HEK293 (cell line): ENCODE results near the gene NHLRC3.
A peak's percentile ranks its signal among the peaks of the same experiment; 100 is the strongest.

Experiments
- CTCF ChIA-PET: fragments of 350-600 bp; formaldehyde crosslinking; extraction: SDS; loops from one replicate; lab custom pipeline; 2021; ENCODE audit warnings: antibody characterized with exemption; lab: Yijun Ruan, JAX
- POLR2A ChIA-PET: fragments of 300-600 bp; formaldehyde crosslinking; extraction: SDS; loops from one replicate; lab custom pipeline; 2020; ENCODE audit warnings: antibody characterized with exemption, inconsistent platforms; lab: Yijun Ruan, JAX
- H3K27ac ChIP-seq: fragments of 200-500 bp; sonication (Bioruptor generic); 2 replicates; pipeline ENCODE4 v1.5.1; 2014; ENCODE audit warnings: low read depth, low read length, control low read depth, inconsistent platforms; ENCODE audit errors: extremely low read depth
- H3K36me3 ChIP-seq, 2 experiments: fragments of 200-500 bp in 1 of 2; sonication (Bioruptor generic) in 1 of 2; 1 replicate in 1 of 2; 2 replicates in 1 of 2; pipeline ENCODE4 v1.5.1; 2014 to 2017; ENCODE audit warnings: inconsistent platforms in 2 of 2, low read length in 2 of 2; ENCODE audit not compliant: control insufficient read depth in 2 of 2, insufficient read depth in 1 of 2
- H3K4me1 ChIP-seq: fragments of 200-500 bp; sonication (Bioruptor generic); 2 replicates; pipeline ENCODE4 v1.5.1; 2014; ENCODE audit warnings: mild to moderate bottlenecking, low read length, inconsistent platforms; ENCODE audit not compliant: control insufficient read depth, insufficient read depth
- H3K4me3 ChIP-seq: 2 replicates; pipeline ENCODE4 v1.5.1; 2011; ENCODE audit warnings: low read depth, mild to moderate bottlenecking, control low read depth, low read length, moderate library complexity
- H3K9me3 ChIP-seq: fragments of 200-500 bp; sonication (Bioruptor generic); 2 replicates; pipeline ENCODE4 v1.5.1; 2014; ENCODE audit warnings: low read depth, low read length, inconsistent platforms; ENCODE audit not compliant: control insufficient read depth, insufficient read depth
- GLIS1 ChIP-seq: fragments of 450-650 bp; formaldehyde crosslinking; IDR thresholded peaks from 2 replicates; pipeline ENCODE4 v1.5.1; 2016; ENCODE audit warnings: missing biosample characterization, missing genetic modification characterization
- HIC1 ChIP-seq: fragments of 450-650 bp; formaldehyde crosslinking; IDR thresholded peaks from 2 replicates; pipeline ENCODE4 v1.5.1; 2016; ENCODE audit warnings: missing biosample characterization, missing genetic modification characterization
- KLF7 ChIP-seq: fragments of 450-650 bp; formaldehyde crosslinking; IDR thresholded peaks from 2 replicates; pipeline ENCODE4 v1.5.1; 2016; ENCODE audit warnings: missing biosample characterization, missing genetic modification characterization, borderline replicate concordance
- MZF1 ChIP-seq: fragments of 450-650 bp; formaldehyde crosslinking; IDR thresholded peaks from 2 replicates; pipeline ENCODE4 v1.5.1; 2017; ENCODE audit warnings: missing biosample characterization, missing genetic modification characterization, borderline replicate concordance
- PRDM6 ChIP-seq: fragments of 450-650 bp; formaldehyde crosslinking; IDR thresholded peaks from 2 replicates; pipeline ENCODE4 v1.5.1; 2017; ENCODE audit warnings: missing biosample characterization, missing genetic modification characterization
- SALL2 ChIP-seq: fragments of 450-650 bp; formaldehyde crosslinking; IDR thresholded peaks from 2 replicates; pipeline ENCODE4 v1.5.0; 2017; ENCODE audit warnings: missing biosample characterization, mild to moderate bottlenecking, missing genetic modification characterization, borderline replicate concordance
- SETDB1 ChIP-seq: IDR thresholded peaks from one replicate; pipeline ENCODE4 v1.6.1; 2017; ENCODE audit warnings: mild to moderate bottlenecking, low read length, moderate library complexity, mixed read lengths; ENCODE audit not compliant: insufficient read length
- SP3 ChIP-seq: fragments of 450-650 bp; formaldehyde crosslinking; IDR thresholded peaks from 2 replicates; pipeline ENCODE4 v1.5.1; 2016; ENCODE audit warnings: missing biosample characterization, missing genetic modification characterization
- ZBTB17 ChIP-seq: fragments of 450-650 bp; formaldehyde crosslinking; IDR thresholded peaks from 2 replicates; pipeline ENCODE4 v1.5.1; 2016; ENCODE audit warnings: missing biosample characterization, missing genetic modification characterization
- ZBTB48 ChIP-seq: fragments of 450-650 bp; formaldehyde crosslinking; IDR thresholded peaks from 2 replicates; pipeline ENCODE4 v1.5.1; 2016; ENCODE audit warnings: missing biosample characterization, missing genetic modification characterization
- ZIC2 ChIP-seq: fragments of 450-650 bp; formaldehyde crosslinking; IDR thresholded peaks from 2 replicates; pipeline ENCODE4 v1.5.1; 2016; ENCODE audit warnings: missing biosample characterization, missing genetic modification characterization
- ZNF184 ChIP-seq: fragments of 450-650 bp; IDR thresholded peaks from 2 replicates; pipeline ENCODE4 v1.5.1; 2018; ENCODE audit warnings: missing biosample characterization, mild to moderate bottlenecking, missing genetic modification characterization
- ZNF211 ChIP-seq: fragments of 450-650 bp; formaldehyde crosslinking; IDR thresholded peaks from 2 replicates; pipeline ENCODE4 v1.5.1; 2016; ENCODE audit warnings: low read depth, missing biosample characterization, missing genetic modification characterization
- ZNF23 ChIP-seq: fragments of 450-650 bp; formaldehyde crosslinking; IDR thresholded peaks from 2 replicates; pipeline ENCODE4 v1.5.1; 2016; ENCODE audit warnings: missing biosample characterization, missing genetic modification characterization, borderline replicate concordance
- ZNF580 ChIP-seq: fragments of 450-650 bp; formaldehyde crosslinking; IDR thresholded peaks from 2 replicates; pipeline ENCODE4 v1.5.1; 2016; ENCODE audit warnings: missing biosample characterization, missing genetic modification characterization
- ZNF600 ChIP-seq: fragments of 450-650 bp; formaldehyde crosslinking; IDR thresholded peaks from 2 replicates; pipeline ENCODE4 v1.5.1; 2016; ENCODE audit warnings: missing biosample characterization, missing genetic modification characterization
- ZNF692 ChIP-seq: fragments of 450-650 bp; formaldehyde crosslinking; IDR thresholded peaks from 2 replicates; pipeline ENCODE4 v1.5.1; 2016; ENCODE audit warnings: missing biosample characterization, missing genetic modification characterization
- ZSCAN16 ChIP-seq: fragments of 450-650 bp; formaldehyde crosslinking; IDR thresholded peaks from 2 replicates; pipeline ENCODE4 v1.5.1; 2016; ENCODE audit warnings: missing biosample characterization, missing genetic modification characterization
- ZSCAN18 ChIP-seq: fragments of 450-650 bp; formaldehyde crosslinking; IDR thresholded peaks from 2 replicates; pipeline ENCODE4 v1.5.1; 2016; ENCODE audit warnings: missing biosample characterization, missing genetic modification characterization
- ZSCAN30 ChIP-seq: fragments of 450-650 bp; IDR thresholded peaks from 2 replicates; pipeline ENCODE4 v1.5.1; 2018; ENCODE audit warnings: missing biosample characterization, mild to moderate bottlenecking, missing genetic modification characterization, moderate library complexity

NHLRC3 gene

GRCh38 chr13:39032150-39032549 lies 6.1 kb upstream of the NHLRC3 start:
- H3K4me3 ChIP-seq = no peak overlapping the region
- no peak for TF ChIP-seq ZNF580
- peak; percentile 98; the same call in 1 of the 2 replicates for TF ChIP-seq MZF1 (tag by site-specific recombination)
- no peak for TF ChIP-seq ZBTB17 (tag by site-specific recombination)
- TF ChIP-seq SP3 = no peak
- TF ChIP-seq, all 188 proteins: peak for 1
- POLR2A ChIA-PET = interaction anchor here (0.7 kb wide), 1 partner anchor 122 kb away, joined by 6 read pairs; no protein-coding TSS in a partner anchor

GRCh38 chr13:39034085-39034484 lies 4.2 kb upstream of the NHLRC3 start:
- H3K4me3 ChIP-seq = no peak overlapping the region; the same call in 1 of the 2 replicates

More at GRCh38 chr13:39032150-39032549, 6.1 kb upstream of the NHLRC3 start:
- peaks cover 0 to 25% of the 10 kb centered on the region in 2 experiments; a peak in 1 of 3 replicates for H3K36me3 ChIP-seq
- peaks cover 3% of the 10 kb centered on the region; the same call in 1 of the 2 replicates for H3K4me1 ChIP-seq
- CTCF ChIA-PET = interaction anchor here (1.0 to 1.4 kb wide), 3 partner anchors 19 to 580 kb away, joined by 3 to 4 read pairs (median 3); no protein-coding TSS in a partner anchor
- no peak overlapping the region for H3K27ac ChIP-seq
- H3K9me3 ChIP-seq = no peaks in the 10 kb centered on the region

GRCh38 chr13:39035204-39035603 lies 3.1 kb upstream of the NHLRC3 start:
- Histone ChIP-seq H3K27ac (peak overlapping the region; percentile 8; the same call in 1 of the 2 replicates), H3K4me1 (peaks cover 3% of the 10 kb centered on the region; the same call in 1 of the 2 replicates), H3K4me3 (peak overlapping the region; percentile 72), H3K9me3 (no peaks in the 10 kb centered on the region), H3K36me3 (peaks cover 0 to 5% of the 10 kb centered on the region in 2 experiments; a peak in 1 of 3 replicates)
- POLR2A ChIA-PET = interaction anchor here (0.6 kb wide), 1 partner anchor 334 kb away, joined by 5 read pairs; no protein-coding TSS in a partner anchor
- CTCF ChIA-PET = interaction anchor here (1.7 kb wide), 1 partner anchor 24 kb away, joined by 3 read pairs; no protein-coding TSS in a partner anchor
- TF ChIP-seq ZSCAN16 (tag by site-specific recombination) (0 out of 2 replicates have a peak, but pooled peaks have one; percentile 57), ZSCAN30 (tag by site-specific recombination) (peak; percentile 16; the same call in 1 of the 2 replicates), ZNF184 (tag by site-specific recombination) (no peak), HIC1 (no peak), SETDB1 (no peak), GLIS1 (tag by site-specific recombination) (peak; percentile 71), KLF7 (tag by site-specific recombination) (no peak), ZIC2 (tag by site-specific recombination) (peak; percentile 87), SALL2 (tag by site-specific recombination) (no peak)

More at GRCh38 chr13:39034085-39034484, 4.2 kb upstream of the NHLRC3 start:
- Histone ChIP-seq H3K27ac (0 out of 2 replicates have a peak overlapping the region, but pooled peaks have one; percentile 37), H3K36me3 (peaks cover 0 to 10% of the 10 kb centered on the region in 2 experiments; a peak in 1 of 3 replicates), H3K9me3 (no peaks in the 10 kb centered on the region), H3K4me1 (peaks cover 3% of the 10 kb centered on the region; the same call in 1 of the 2 replicates)
- POLR2A ChIA-PET = no interaction called here
- CTCF ChIA-PET = interaction anchor here (1.7 kb wide), 1 partner anchor 22 kb away, joined by 3 read pairs; no protein-coding TSS in a partner anchor
- TF ChIP-seq ZNF211 (tag by site-specific recombination) (no peak), PRDM6 (tag by site-specific recombination) (peak; percentile 59; the same call in 1 of the 2 replicates), ZNF692 (tag by site-specific recombination) (no peak), ZNF600 (tag by site-specific recombination) (0 out of 2 replicates have a peak, but pooled peaks have one; percentile 29), ZNF23 (tag by site-specific recombination) (no peak), ZSCAN18 (tag by site-specific recombination) (no peak), ZBTB48 (tag by site-specific recombination) (no peak)
- TF ChIP-seq, all 188 proteins: peak for 2
